Heart left ventricle (tissue), 16 donors: ENCODE measurements around the gene GDF10. TPM values are rescaled to one million over a fixed set of nuclear protein-coding genes. Genes with fewer than 3 reads are reported as not detected.

Experiments used
- ATAC-seq, 4 donors: fragments of 200-7000 bp; cut with Tn5 transposase; one replicate each; pipeline ENCODE4 v1.9.1; 2020 to 2022; ENCODE audit warnings: moderate library complexity in 4 of 4, mild to moderate bottlenecking in 3 of 4, moderate number of reproducible peaks in 1 of 4
- DNase-seq, 5 donors: peaks; one replicate each; pipeline ENCODE4 v3.0.0-alpha.2; 2020
- H3K27ac ChIP-seq, 12 donors: fragments of 200-600 bp; sonication (generic) in 4 of 12; one replicate each; pipeline versions ENCODE4 v1.5.0 to v1.8.0; 2016 to 2022; ENCODE audit warnings: mild to moderate bottlenecking in 2 of 12
- H3K27me3 ChIP-seq, 9 donors: fragments of 200-600 bp; sonication (generic) in 2 of 9; one replicate each; pipeline versions ENCODE4 v1.5.1 to v1.8.0; 2016 to 2022; ENCODE audit warnings: mild to moderate bottlenecking in 3 of 9
- H3K36me3 ChIP-seq, 9 donors: fragments of 200-600 bp; sonication (generic) in 2 of 9; one replicate each; pipeline versions ENCODE4 v1.5.0 to v1.8.0; 2018 to 2022; ENCODE audit warnings: mild to moderate bottlenecking in 2 of 9
- H3K4me1 ChIP-seq, 12 donors: fragments of 200-600 bp; sonication (generic) in 4 of 12; one replicate each; pipeline versions ENCODE4 v1.5.0 to v1.8.0; 2016 to 2022; ENCODE audit warnings: mild to moderate bottlenecking in 3 of 12
- H3K4me3 ChIP-seq, 12 donors: fragments of 200-600 bp; sonication (generic) in 4 of 12; one replicate each; pipeline versions ENCODE4 v1.5.0 to v1.8.0; 2017 to 2022; ENCODE audit warnings: mild to moderate bottlenecking in 9 of 12, moderate library complexity in 4 of 12
- H3K9me3 ChIP-seq, 12 donors: fragments of 200-600 bp; sonication (generic) in 4 of 12; one replicate each; pipeline versions ENCODE4 v1.5.0 to v1.8.0; 2016 to 2022; ENCODE audit warnings: mild to moderate bottlenecking in 1 of 12
- POLR2A ChIP-seq, 2 donors: fragments of 450-650 bp; IDR thresholded peaks; one replicate each; pipeline ENCODE4 v1.6.1; 2017; ENCODE audit warnings: antibody characterized with exemption in 2 of 2, mild to moderate bottlenecking in 2 of 2, moderate library complexity in 2 of 2
- WGBS, 4 donors: extraction: QIAGEN DNeasy Blood & Tissue Kit in 2 of 4; methylation state at CpG; one replicate each; pipeline versions ENCODE4 v1.1.5 to v1.1.7; 2013 to 2018; 5-methylcytosine and 5-hydroxymethylcytosine counted together
- intact Hi-C, 10 donors: fragments of 100-400 bp; cut with DNase I; formaldehyde crosslinking; loops; one replicate each; pipeline versions ENCODE4 v1.11.1 to v1.14.2; 2022
- polyA plus RNA-seq, 2 donors: library from polyadenylated mRNA; stranded (reverse); fragments of 200-250 nt; gene quantifications; one replicate each; pipeline ENCODE4 v1.2.3, GENCODE V29; 2013
- total RNA-seq, 9 donors: library from RNA; depleted of rRNA in 2 of 9; stranded (reverse); fragments of >200 nt in 2 of 9; fragmentation: NEBNext Ultra II Directional in 3 of 9; extraction: Animal tissue kit (Norgen Biotek cat#: 25700) in 3 of 9; gene quantifications; one replicate each; pipeline versions ENCODE4 v1.1.0 to v1.2.4, GENCODE V29; 2016 to 2023
- TF ChIP-seq, protein P1 (sequence below), 12 donors: fragments of 200-600 bp; sonication (generic) in 4 of 12; IDR thresholded peaks; one replicate each; pipeline versions ENCODE4 v1.5.0 to v1.8.0; 2018 to 2022; ENCODE audit warnings: antibody characterized with exemption in 12 of 12, mild to moderate bottlenecking in 5 of 12
- donor health status: ischemic (EF 13 %, LVEDD 7.1; RV severe dilation, severe dysfunction).
- donor health status: healthy with polysubstance abuse.
- donor health status: DM: no; HTN: yes; CAD: no.
- donor health status: DM: no; HTN: no; CAD: no.
- donor health status: ischemic (EF 25% LVEDD 6.9; RV normal size, moderate dysfunction).
- donor health status: ischemic (EF 25% LVEDD 5.7; RV mildly dilated, moderate dysfunction).
- donor health status: healthy.
- donor health status: DM: yes; HTN: yes; CAD: no.
- donor health status: ischemic (EF 35%, LVEDD 5.7; RV mildly dilated, moderate dysfunction).
- donor health status: nonischemic (EF 11% LVEDD 7.7; RV severe dilation, severe dysfunction).
- donor health status: DM: yes; HTN: yes; CAD: no.
- donor health status: PGD.
- donor health status: ischemic (EF 29% LVEDD 5.4; RV normal size, mild dysfunction).
- donor health status: nonischemic (EF 23%, LVEDD 6.1; RV moderate dilation, normal function).

Gene GDF10
- total and polyA plus RNA-seq, 11 donors: 0.19 to 1.6 (median 0.30) TPM; not detected in 3

- H3K27ac ChIP-seq: no peak overlapping the region
- H3K4me3 ChIP-seq: no peak overlapping the region
- WGBS, 4 donors: 87 to 89% (median 87%) methylated on average over 13 of the region's 13 CpGs
- ATAC-seq: no peak
- no peaks in the 10 kb centered on the region for H3K36me3 ChIP-seq
- intact Hi-C loops: no loop called here
- TF ChIP-seq, protein P1, sequence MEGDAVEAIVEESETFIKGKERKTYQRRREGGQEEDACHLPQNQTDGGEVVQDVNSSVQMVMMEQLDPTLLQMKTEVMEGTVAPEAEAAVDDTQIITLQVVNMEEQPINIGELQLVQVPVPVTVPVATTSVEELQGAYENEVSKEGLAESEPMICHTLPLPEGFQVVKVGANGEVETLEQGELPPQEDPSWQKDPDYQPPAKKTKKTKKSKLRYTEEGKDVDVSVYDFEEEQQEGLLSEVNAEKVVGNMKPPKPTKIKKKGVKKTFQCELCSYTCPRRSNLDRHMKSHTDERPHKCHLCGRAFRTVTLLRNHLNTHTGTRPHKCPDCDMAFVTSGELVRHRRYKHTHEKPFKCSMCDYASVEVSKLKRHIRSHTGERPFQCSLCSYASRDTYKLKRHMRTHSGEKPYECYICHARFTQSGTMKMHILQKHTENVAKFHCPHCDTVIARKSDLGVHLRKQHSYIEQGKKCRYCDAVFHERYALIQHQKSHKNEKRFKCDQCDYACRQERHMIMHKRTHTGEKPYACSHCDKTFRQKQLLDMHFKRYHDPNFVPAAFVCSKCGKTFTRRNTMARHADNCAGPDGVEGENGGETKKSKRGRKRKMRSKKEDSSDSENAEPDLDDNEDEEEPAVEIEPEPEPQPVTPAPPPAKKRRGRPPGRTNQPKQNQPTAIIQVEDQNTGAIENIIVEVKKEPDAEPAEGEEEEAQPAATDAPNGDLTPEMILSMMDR (IDR thresholded peaks at IDR 0.05): no peak
- no peak for TF ChIP-seq POLR2A (IDR thresholded peaks at IDR 0.05)
- H3K27me3 ChIP-seq: no peaks in the 10 kb centered on the region
- no peaks in the 10 kb centered on the region for H3K4me1 ChIP-seq
- H3K9me3 ChIP-seq: no peaks in the 10 kb centered on the region
- DNase-seq: no peak
Observed at GRCh38 chr10:47344996-47345870, 45.2 kb downstream of the GDF10 start.

DNA sequence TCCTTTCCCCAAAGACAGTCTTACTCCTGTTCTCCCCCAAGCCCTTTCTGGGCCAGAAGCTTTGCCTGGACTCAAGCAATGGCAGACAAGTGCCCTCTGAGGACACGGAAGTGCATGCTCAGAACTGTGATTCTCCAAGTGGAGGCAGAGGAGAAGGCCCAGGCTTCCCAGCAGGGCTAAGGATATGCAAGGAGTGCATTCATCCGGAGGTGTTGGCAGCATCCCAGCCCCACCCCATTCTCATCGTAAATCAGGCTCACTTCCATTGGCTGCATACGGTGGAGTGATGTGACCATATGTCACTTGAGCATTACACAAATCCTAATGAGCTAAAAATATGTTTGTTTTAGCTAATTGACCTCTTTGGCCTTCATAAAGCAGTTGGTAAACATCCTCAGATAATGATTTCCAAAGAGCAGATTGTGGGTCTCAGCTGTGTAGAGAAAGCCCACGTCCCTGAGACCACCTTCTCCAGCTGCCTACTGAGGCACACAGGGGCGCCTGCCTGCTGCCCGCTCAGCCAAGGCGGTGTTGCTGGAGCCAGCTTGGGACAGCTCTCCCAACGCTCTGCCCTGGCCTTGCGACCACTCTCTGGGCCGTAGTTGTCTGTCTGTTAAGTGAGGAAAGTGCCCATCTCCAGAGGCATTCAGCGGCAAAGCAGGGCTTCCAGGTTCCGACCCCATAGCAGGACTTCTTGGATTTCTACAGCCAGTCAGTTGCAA lies 46.7 kb downstream of the GDF10 start:
- Histone ChIP-seq H3K27me3 (no peaks in the 10 kb centered on the region), H3K36me3 (no peaks in the 10 kb centered on the region), H3K9me3 (no peaks in the 10 kb centered on the region), H3K4me3 (no peak overlapping the region), H3K27ac (no peak overlapping the region), H3K4me1 (no peaks in the 10 kb centered on the region)
- DNase-seq (no peak), ATAC-seq (no peak)
- TF ChIP-seq, protein P1 (IDR thresholded peaks at IDR 0.05): no peak
- TF ChIP-seq POLR2A (IDR thresholded peaks at IDR 0.05): no peak
- intact Hi-C loops: no loop called here
- WGBS, 4 donors: 80 to 85% (median 83%) methylated on average over 13 of the region's 13 CpGs

GRCh38 chr10:47347303-47347675 lies 47.3 kb downstream of the GDF10 start:
- intact Hi-C loops: no loop called here
- no peaks in the 10 kb centered on the region for H3K4me1 ChIP-seq
- no peaks in the 10 kb centered on the region for H3K9me3 ChIP-seq
- H3K4me3 ChIP-seq: no peak overlapping the region
- WGBS, 4 donors: 47 to 78% (median 72%) methylated on average over 3 to 4 of the region's 4 CpGs
- TF ChIP-seq, protein P1 (IDR thresholded peaks at IDR 0.05): no peak
- TF ChIP-seq POLR2A (IDR thresholded peaks at IDR 0.05): no peak
- H3K27ac ChIP-seq: no peak overlapping the region
- DNase-seq (no peak), ATAC-seq (no peak)
- peaks cover 0 to 2% (median 0%) of the 10 kb centered on the region in 9 donors for H3K27me3 ChIP-seq
- H3K36me3 ChIP-seq: no peaks in the 10 kb centered on the region

DNA sequence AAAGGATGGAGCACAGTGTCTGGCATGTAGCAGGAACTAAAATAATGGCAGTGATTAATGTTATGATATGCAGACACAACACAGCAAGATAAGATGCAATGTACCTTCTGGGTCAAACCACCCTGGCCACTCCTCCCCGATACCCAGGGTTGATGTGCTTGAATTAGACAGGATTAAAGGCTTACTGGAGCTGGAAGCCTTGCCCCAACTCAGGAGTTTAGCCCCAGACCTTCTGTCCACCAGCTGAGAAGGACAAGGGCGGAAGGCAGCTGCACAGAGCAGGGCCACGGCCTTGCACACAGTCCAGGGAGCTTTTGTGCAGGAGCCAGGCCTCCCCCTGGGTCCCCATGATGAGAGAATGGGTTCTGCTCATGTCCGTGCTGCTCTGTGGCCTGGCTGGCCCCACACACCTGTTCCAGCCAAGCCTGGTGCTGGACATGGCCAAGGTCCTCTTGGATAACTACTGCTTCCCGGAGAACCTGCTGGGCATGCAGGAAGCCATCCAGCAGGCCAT lies 48.2 kb downstream of the GDF10 start, which contains the start of gene RBP3:
TSS of gene RBP3 (plus strand) at position 226 of the 514 bp plus-strand sequence. CDS start at position 348, 122 bp downstream.
- H3K4me1 ChIP-seq: no peaks in the 10 kb centered on the region
- H3K9me3 ChIP-seq: no peaks in the 10 kb centered on the region
- no peak within 1 kb of the TSS for H3K4me3 ChIP-seq
- no peak for DNase-seq
- H3K27ac ChIP-seq: no peak within 1 kb of the TSS
- TF ChIP-seq POLR2A (IDR thresholded peaks at IDR 0.05): no peak
- TF ChIP-seq, protein P1 (IDR thresholded peaks at IDR 0.05): no peak
- H3K27me3 ChIP-seq: peaks cover 0 to 5% (median 0%) of the 10 kb centered on the region in 9 donors
- intact Hi-C loops: no loop called here
- 79 to 89% (median 88%) methylated on average over 2 to 5 of the region's 5 CpGs for WGBS, 4 donors
- no peak for ATAC-seq
- no peaks in the 10 kb centered on the region for H3K36me3 ChIP-seq
